Adrenal gland (tissue), 12 donors: ENCODE data around the gene FSIP2. TPM values are rescaled to one million over a fixed set of nuclear protein-coding genes. Genes with fewer than 3 reads are reported as not detected.

Experiments
- DNase-seq, 7 donors: peaks; one replicate each; pipeline ENCODE4 v3.0.0-alpha.2; 2019 to 2020
- H3K27ac ChIP-seq, 5 donors: fragments of 200-600 bp; sonication (generic) in 4 of 5; 1 replicate in 3 of 5; 2 replicates in 2 of 5; pipeline versions ENCODE4 v1.5.1 to v1.8.0; 2016 to 2020; ENCODE audit warnings: mild to moderate bottlenecking in 1 of 5
- H3K27me3 ChIP-seq: fragments of 200-600 bp; 2 replicates; pipeline ENCODE4 v1.8.0; 2021
- H3K36me3 ChIP-seq, 2 donors: fragments of 200-600 bp; replicated peaks in 1 of 2; 1 replicate in 1 of 2; 2 replicates in 1 of 2; pipeline versions ENCODE4 v1.5.1 to v1.8.0; 2018 to 2022
- H3K4me1 ChIP-seq, 2 donors: fragments of 200-600 bp; replicated peaks in 1 of 2; 1 replicate in 1 of 2; 2 replicates in 1 of 2; pipeline versions ENCODE4 v1.5.1 to v1.8.0; 2018 to 2021
- H3K4me3 ChIP-seq, 4 donors: fragments of 200-600 bp; sonication (generic) in 3 of 4; one replicate each; pipeline ENCODE4 v1.5.1; 2016 to 2018
- H3K9me3 ChIP-seq, 3 donors: fragments of 200-600 bp; sonication (generic) in 1 of 3; replicated peaks in 1 of 3; 1 replicate in 2 of 3; 2 replicates in 1 of 3; pipeline versions ENCODE4 v1.5.1 to v1.8.0; 2016 to 2021
- CTCF ChIP-seq, 6 experiments: fragments of 450-650 bp in 4 of 6; fragments of 200-600 bp in 2 of 6; sonication (generic) in 1 of 6; IDR thresholded peaks; 1 replicate in 5 of 6; 2 replicates in 1 of 6; pipeline versions ENCODE4 v1.5.1 to v1.8.0; 2016 to 2021; ENCODE audit warnings: antibody characterized with exemption in 6 of 6, mild to moderate bottlenecking in 2 of 6, moderate library complexity in 1 of 6
- POLR2A ChIP-seq, 2 donors: fragments of 450-650 bp; IDR thresholded peaks; one replicate each; pipeline ENCODE4 v1.6.1; 2017; ENCODE audit warnings: antibody characterized with exemption in 2 of 2, mild to moderate bottlenecking in 2 of 2, moderate library complexity in 1 of 2
- WGBS, 4 donors: extraction: QIAGEN DNeasy Blood & Tissue Kit in 2 of 4; methylation state at CpG; one replicate each; pipeline versions ENCODE4 v1.1.5 to v1.1.7; 2013 to 2017; 5-methylcytosine and 5-hydroxymethylcytosine counted together
- intact Hi-C, 2 donors: fragments of 100-400 bp; cut with DNase I; formaldehyde crosslinking; loops; one replicate each; pipeline versions ENCODE4 v1.14.1 to v1.15.0; 2022 to 2023
- polyA plus RNA-seq, 3 donors: library from polyadenylated mRNA; stranded (reverse); fragments of 200-250 nt in 2 of 3; fragments of 350-450 nt in 1 of 3; fragmentation: Illumina TruSeq in 1 of 3; extraction: RNeasy Lipid Tissue Mini Kit (QIAGEN cat#74804) in 1 of 3; gene quantifications; one replicate each; pipeline ENCODE4 v1.2.3, GENCODE V29; 2013 to 2014
- total RNA-seq, 9 donors: library from RNA; depleted of rRNA in 4 of 9; stranded (reverse); fragments of >200 nt in 4 of 9; fragments of 120-200 nt in 1 of 9; fragmentation: NEBNext Ultra II Directional in 1 of 9; extraction: Animal tissue kit (Norgen Biotek cat#: 25700) in 1 of 9; gene quantifications; one replicate each; pipeline versions ENCODE4 v1.1.0 to v1.2.4, GENCODE V29; 2013 to 2023
- donor health status: healthy with polysubstance abuse.
- donor health status: Bipolar disorder and iron deficiency.
- donor health status: DM: yes; HTN: yes; CAD: no.
- donor health status: DM: no; HTN: no; CAD: no.
- donor health status: DM: no; HTN: no; CAD: no.
- donor health status: DM: yes; HTN: yes; CAD: no.

FSIP2 gene
- total and polyA plus RNA-seq, 12 donors = 0.06 to 3.0 (median 0.73) TPM

GRCh38 chr2:185734658-185735057, 3.9 kb upstream of the FSIP2 start:
- Histone ChIP-seq H3K27ac (no peak overlapping the region), H3K4me3 (no peak overlapping the region), H3K36me3 (no peaks in the 10 kb centered on the region), H3K27me3 (no peaks in the 10 kb centered on the region), H3K9me3 (no peaks in the 10 kb centered on the region), H3K4me1 (no peaks in the 10 kb centered on the region)
- no peak for DNase-seq
- intact Hi-C loops = no loop called here
- 55 to 76% (median 70%) methylated on average over 1 of the region's 1 CpG for WGBS, 4 donors
- no peak for TF ChIP-seq CTCF (IDR thresholded peaks at IDR 0.05)
- TF ChIP-seq POLR2A (IDR thresholded peaks at IDR 0.05) = no peak

GRCh38 chr2:185736210-185736609, 2.4 kb upstream of the FSIP2 start:
- no peaks in the 10 kb centered on the region for H3K9me3 ChIP-seq
- no peak overlapping the region for H3K4me3 ChIP-seq
- H3K36me3 ChIP-seq = no peaks in the 10 kb centered on the region
- 80 to 91% (median 85%) methylated on average over 2 of the region's 2 CpGs for WGBS, 4 donors
- TF ChIP-seq POLR2A (IDR thresholded peaks at IDR 0.05) (no peak), CTCF (IDR thresholded peaks at IDR 0.05) (no peak)
- H3K27ac ChIP-seq = no peak overlapping the region
- intact Hi-C loops = no loop called here
- no peak for DNase-seq
- no peaks in the 10 kb centered on the region for H3K4me1 ChIP-seq
- H3K27me3 ChIP-seq = no peaks in the 10 kb centered on the region

DNA sequence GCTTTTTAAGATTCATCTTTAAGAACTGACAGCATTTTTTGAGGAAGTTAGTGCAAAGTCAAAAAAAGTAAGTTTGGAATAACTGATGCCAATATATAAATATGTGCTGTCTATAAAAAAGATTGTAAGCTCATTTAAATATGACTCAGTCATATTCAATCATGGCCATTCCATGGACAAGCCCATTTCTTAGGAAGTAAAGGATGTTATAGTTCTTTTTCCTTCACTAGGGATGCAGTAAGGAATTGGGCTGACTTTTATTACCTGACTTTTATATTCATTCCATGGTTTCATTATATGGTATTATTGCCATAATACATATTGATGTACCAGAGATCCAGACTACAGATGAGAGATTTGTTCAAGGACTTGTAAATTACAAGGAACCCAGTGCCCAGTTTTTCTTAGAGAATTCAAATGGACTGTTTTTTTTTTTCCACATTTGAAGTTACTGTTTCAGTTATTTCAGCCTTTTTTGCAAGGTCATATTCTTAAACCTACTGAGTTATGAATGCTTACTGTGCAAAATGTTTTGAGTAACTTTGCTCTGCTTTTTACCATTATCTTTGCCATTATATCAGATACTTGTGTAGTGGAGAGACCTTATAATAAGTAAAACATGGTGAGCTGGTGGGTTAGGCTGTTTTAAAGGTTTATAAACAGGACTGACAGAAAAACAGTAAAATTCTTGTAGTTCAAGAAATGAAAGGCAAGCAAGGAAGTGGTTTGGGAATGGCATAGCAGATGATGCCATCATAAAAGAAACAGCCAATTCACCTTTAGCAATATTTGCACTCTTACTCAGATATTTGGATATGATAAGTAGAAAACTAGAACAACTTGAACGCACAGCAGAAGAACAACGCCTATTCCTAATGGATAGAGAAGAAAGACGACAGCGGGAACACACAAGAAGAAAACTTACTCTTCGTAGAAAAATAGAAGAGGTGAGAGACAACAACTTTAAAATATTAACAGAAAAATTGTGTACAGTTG, 7.6 kb downstream of the FSIP2 start:
- TF ChIP-seq POLR2A (IDR thresholded peaks at IDR 0.05) = no peak
- TF ChIP-seq CTCF (IDR thresholded peaks at IDR 0.05) = no peak
- Histone ChIP-seq H3K4me3 (no peak overlapping the region), H3K36me3 (no peaks in the 10 kb centered on the region), H3K9me3 (no peaks in the 10 kb centered on the region), H3K27me3 (no peaks in the 10 kb centered on the region), H3K27ac (no peak overlapping the region), H3K4me1 (no peaks in the 10 kb centered on the region)
- WGBS, 4 donors = 90 to 97% (median 94%) methylated on average over 5 of the region's 5 CpGs
- intact Hi-C loops = no loop called here
- DNase-seq = no peak

- no peak for TF ChIP-seq POLR2A (IDR thresholded peaks at IDR 0.05)
- no peak for TF ChIP-seq CTCF (IDR thresholded peaks at IDR 0.05)
- intact Hi-C loops = no loop called here
These were observed 18.8 kb downstream of the FSIP2 start for GRCh38 chr2:185757356-185757755.

More at GRCh38 chr2:185757356-185757755, 18.8 kb downstream of the FSIP2 start:
- DNase-seq = no peak
- Histone ChIP-seq H3K27ac (no peak overlapping the region), H3K27me3 (no peaks in the 10 kb centered on the region), H3K9me3 (no peaks in the 10 kb centered on the region), H3K4me1 (no peaks in the 10 kb centered on the region), H3K4me3 (no peak overlapping the region), H3K36me3 (no peaks in the 10 kb centered on the region)
